Transverse colon (tissue), 4 donors: ENCODE results near the gene TMEM151A.

ENCODE experiments used
- EP300 ChIP-seq: sonication (generic); formaldehyde crosslinking; IDR thresholded peaks from one replicate; pipeline ENCODE4 v1.6.1; 2017; ENCODE audit warnings: antibody characterized with exemption, low read depth
- POLR2A ChIP-seq: fragments of 450-650 bp; IDR thresholded peaks from one replicate; pipeline ENCODE4 v1.6.1; 2016; ENCODE audit warnings: antibody characterized with exemption, mild to moderate bottlenecking, moderate library complexity
- POLR2AphosphoS5 ChIP-seq, 3 donors: sonication (generic); formaldehyde crosslinking; IDR thresholded peaks; one replicate each; pipeline ENCODE4 v1.6.1; 2016; ENCODE audit warnings: antibody characterized with exemption in 3 of 3
- TF ChIP-seq, protein P1 (sequence below), 5 experiments: fragments of 200-600 bp in 3 of 5; fragments of 450-650 bp in 2 of 5; sonication (generic) in 3 of 5; IDR thresholded peaks; 1 replicate in 2 of 5; 2 replicates in 3 of 5; pipeline ENCODE4 v1.5.1; 2016 to 2017; ENCODE audit warnings: antibody characterized with exemption in 5 of 5, inconsistent platforms in 3 of 5, mild to moderate bottlenecking in 2 of 5, moderate library complexity in 1 of 5

DNA sequence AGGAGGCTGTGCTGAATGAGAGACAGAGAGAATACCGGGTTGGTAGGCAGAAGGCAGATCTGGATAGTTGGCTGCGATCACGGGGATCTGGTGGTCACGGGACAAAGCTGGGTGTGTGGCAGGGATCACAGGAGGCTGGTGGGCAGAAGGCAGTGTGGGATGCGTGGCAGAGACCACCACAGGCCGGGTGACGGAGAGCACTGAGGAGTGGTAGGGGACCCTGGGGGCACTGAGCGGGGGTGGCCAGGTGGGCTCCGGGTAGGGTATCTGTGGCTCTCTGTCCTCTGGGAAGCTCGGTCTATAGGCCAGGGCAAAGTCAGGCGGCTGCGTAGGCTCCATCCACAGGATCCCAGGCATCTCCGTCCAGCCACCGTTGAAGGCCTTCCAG is 23.8 kb downstream of the TMEM151A start:
- no peak for TF ChIP-seq EP300
- TF ChIP-seq POLR2A, result no peak
- TF ChIP-seq POLR2AphosphoS5 (IDR thresholded peaks at IDR 0.05), result no peak
- TF ChIP-seq, protein P1, sequence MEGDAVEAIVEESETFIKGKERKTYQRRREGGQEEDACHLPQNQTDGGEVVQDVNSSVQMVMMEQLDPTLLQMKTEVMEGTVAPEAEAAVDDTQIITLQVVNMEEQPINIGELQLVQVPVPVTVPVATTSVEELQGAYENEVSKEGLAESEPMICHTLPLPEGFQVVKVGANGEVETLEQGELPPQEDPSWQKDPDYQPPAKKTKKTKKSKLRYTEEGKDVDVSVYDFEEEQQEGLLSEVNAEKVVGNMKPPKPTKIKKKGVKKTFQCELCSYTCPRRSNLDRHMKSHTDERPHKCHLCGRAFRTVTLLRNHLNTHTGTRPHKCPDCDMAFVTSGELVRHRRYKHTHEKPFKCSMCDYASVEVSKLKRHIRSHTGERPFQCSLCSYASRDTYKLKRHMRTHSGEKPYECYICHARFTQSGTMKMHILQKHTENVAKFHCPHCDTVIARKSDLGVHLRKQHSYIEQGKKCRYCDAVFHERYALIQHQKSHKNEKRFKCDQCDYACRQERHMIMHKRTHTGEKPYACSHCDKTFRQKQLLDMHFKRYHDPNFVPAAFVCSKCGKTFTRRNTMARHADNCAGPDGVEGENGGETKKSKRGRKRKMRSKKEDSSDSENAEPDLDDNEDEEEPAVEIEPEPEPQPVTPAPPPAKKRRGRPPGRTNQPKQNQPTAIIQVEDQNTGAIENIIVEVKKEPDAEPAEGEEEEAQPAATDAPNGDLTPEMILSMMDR (IDR thresholded peaks at IDR 0.05), result no peak
